Measurements from ENCODE around the gene BNC2.

Gene BNC2

GRCh38 chr9:16784002-16784401, 86.5 kb downstream of the BNC2 start:
- H3K27ac ChIP-seq (ENCODE audit: low read depth, low read length), result no peak overlapping the region; the same call in 1 of the 2 replicates

DNA sequence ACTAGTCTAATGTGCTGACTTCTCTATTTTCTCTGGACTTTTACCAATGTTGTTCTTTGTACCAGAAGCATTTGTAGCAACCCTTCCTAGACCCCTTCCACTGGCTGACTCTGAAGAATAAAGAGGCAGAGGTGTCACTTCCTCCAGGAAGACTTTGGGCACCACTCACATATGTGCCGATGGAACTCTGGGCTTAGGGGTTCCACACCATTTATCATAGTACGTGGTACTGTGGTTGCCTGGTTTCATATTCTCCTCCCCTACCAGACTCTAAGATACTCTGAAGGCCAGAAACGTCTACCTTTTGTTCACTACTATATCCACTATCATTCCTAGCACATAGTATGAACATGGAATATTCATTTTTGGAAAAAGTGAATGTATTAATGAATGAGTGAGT, 88.0 kb downstream of the BNC2 start:
- H3K9ac ChIP-seq (ENCODE audit: low read length), result no peak overlapping the region
- H3K9me3 ChIP-seq (ENCODE audit: control insufficient read depth, insufficient read depth, low read depth, low read length), result no peaks in the 10 kb centered on the region
- H3K27me3 ChIP-seq (ENCODE audit: control insufficient read depth, insufficient read depth, low read length), result no peaks in the 10 kb centered on the region
- H3K4me3 ChIP-seq (ENCODE audit: low read depth, low read length), result no peak overlapping the region
- no peaks in the 10 kb centered on the region for H3K36me3 ChIP-seq (ENCODE audit: control insufficient read depth, insufficient read depth, low read length)
- no peak overlapping the region for H3K27ac ChIP-seq (ENCODE audit: low read depth, low read length)
- H3K4me1 ChIP-seq (ENCODE audit: control insufficient read depth, insufficient read depth, low read length), result no peaks in the 10 kb centered on the region; the same call in 1 of the 2 replicates

More at GRCh38 chr9:16784002-16784401, 86.5 kb downstream of the BNC2 start:
- no peaks in the 10 kb centered on the region for H3K36me3 ChIP-seq (ENCODE audit: control insufficient read depth, insufficient read depth, low read length)
- no peaks in the 10 kb centered on the region; the same call in 1 of the 2 replicates for H3K4me1 ChIP-seq (ENCODE audit: control insufficient read depth, insufficient read depth, low read length)
- H3K27me3 ChIP-seq (ENCODE audit: control insufficient read depth, insufficient read depth, low read length), result no peaks in the 10 kb centered on the region
- no peaks in the 10 kb centered on the region for H3K9me3 ChIP-seq (ENCODE audit: control insufficient read depth, insufficient read depth, low read depth, low read length)
- H3K9ac ChIP-seq (ENCODE audit: low read length), result no peak overlapping the region
- no peak overlapping the region for H3K4me3 ChIP-seq (ENCODE audit: low read depth, low read length)

GRCh38 chr9:16775330-16775729, 95.1 kb downstream of the BNC2 start:
- Histone ChIP-seq H3K9ac (ENCODE audit: low read length) (no peak overlapping the region), H3K27ac (ENCODE audit: low read depth, low read length) (no peak overlapping the region), H3K4me3 (ENCODE audit: low read depth, low read length) (no peak overlapping the region), H3K4me1 (ENCODE audit: control insufficient read depth, insufficient read depth, low read length) (peaks cover 7% of the 10 kb centered on the region; the same call in 1 of the 2 replicates), H3K9me3 (ENCODE audit: control insufficient read depth, insufficient read depth, low read depth, low read length) (no peaks in the 10 kb centered on the region), H3K36me3 (ENCODE audit: control insufficient read depth, insufficient read depth, low read length) (no peaks in the 10 kb centered on the region), H3K27me3 (ENCODE audit: control insufficient read depth, insufficient read depth, low read length) (no peaks in the 10 kb centered on the region)

- no peaks in the 10 kb centered on the region for H3K27me3 ChIP-seq (ENCODE audit: control insufficient read depth, insufficient read depth, low read length)
- H3K4me1 ChIP-seq (ENCODE audit: control insufficient read depth, insufficient read depth, low read length), result peaks cover 21% of the 10 kb centered on the region
- H3K36me3 ChIP-seq (ENCODE audit: control insufficient read depth, insufficient read depth, low read length), result no peaks in the 10 kb centered on the region
- H3K27ac ChIP-seq (ENCODE audit: low read depth, low read length), result no peak overlapping the region
- no peak overlapping the region for H3K9ac ChIP-seq (ENCODE audit: low read length)
- no peak overlapping the region for H3K4me3 ChIP-seq (ENCODE audit: low read depth, low read length)
- no peaks in the 10 kb centered on the region for H3K9me3 ChIP-seq (ENCODE audit: control insufficient read depth, insufficient read depth, low read depth, low read length)
Observed at GRCh38 chr9:16773617-16774016, 96.9 kb downstream of the BNC2 start.

DNA sequence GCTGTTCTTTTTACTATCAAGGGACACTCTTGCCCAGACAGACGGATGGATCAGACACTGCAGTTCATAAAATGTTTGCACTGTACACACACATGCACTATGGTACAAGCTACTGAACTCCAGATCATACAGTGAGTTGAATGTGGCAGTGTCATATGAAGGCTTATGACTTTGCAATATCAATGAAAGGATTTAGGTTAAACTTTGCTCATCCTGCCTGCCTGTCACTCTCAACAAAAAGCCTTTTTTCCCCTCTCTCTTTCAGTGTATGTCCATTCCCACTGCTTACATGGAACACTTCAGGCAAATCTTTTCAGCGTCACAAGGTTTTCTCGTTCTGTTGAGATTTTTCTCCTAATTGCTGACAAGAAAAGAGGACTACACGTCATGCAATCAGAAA, 97.4 kb downstream of the BNC2 start:
- H3K27me3 ChIP-seq (ENCODE audit: control insufficient read depth, insufficient read depth, low read length), result no peaks in the 10 kb centered on the region
- no peaks in the 10 kb centered on the region for H3K36me3 ChIP-seq (ENCODE audit: control insufficient read depth, insufficient read depth, low read length)
- H3K9ac ChIP-seq (ENCODE audit: low read length), result no peak overlapping the region
- no peak overlapping the region for H3K27ac ChIP-seq (ENCODE audit: low read depth, low read length)
- H3K4me1 ChIP-seq (ENCODE audit: control insufficient read depth, insufficient read depth, low read length), result peaks cover 26% of the 10 kb centered on the region
- no peaks in the 10 kb centered on the region for H3K9me3 ChIP-seq (ENCODE audit: control insufficient read depth, insufficient read depth, low read depth, low read length)
- H3K4me3 ChIP-seq (ENCODE audit: low read depth, low read length), result no peak overlapping the region

DNA sequence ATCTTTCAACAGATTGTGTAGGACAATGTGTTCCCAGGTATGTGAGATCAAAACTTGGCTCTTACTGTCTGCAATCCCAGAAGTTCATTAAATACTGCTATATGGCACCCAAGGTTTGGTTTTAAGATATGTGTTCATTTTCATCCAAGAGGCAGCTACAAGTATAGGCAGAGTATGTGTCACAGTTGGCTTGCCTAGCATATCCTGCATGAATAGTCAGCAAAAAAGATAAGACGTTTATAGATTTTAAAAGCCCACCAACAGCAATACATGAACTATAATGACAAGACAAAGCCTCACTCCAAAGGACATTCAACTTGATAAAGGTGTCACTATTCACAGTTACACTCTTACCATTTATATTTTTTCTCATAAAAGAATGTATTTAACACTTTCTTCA, 99.1 kb downstream of the BNC2 start:
- Histone ChIP-seq H3K4me3 (ENCODE audit: low read depth, low read length) (no peak overlapping the region), H3K9ac (ENCODE audit: low read length) (no peak overlapping the region), H3K27ac (ENCODE audit: low read depth, low read length) (no peak overlapping the region), H3K27me3 (ENCODE audit: control insufficient read depth, insufficient read depth, low read length) (no peaks in the 10 kb centered on the region), H3K36me3 (ENCODE audit: control insufficient read depth, insufficient read depth, low read length) (no peaks in the 10 kb centered on the region), H3K9me3 (ENCODE audit: control insufficient read depth, insufficient read depth, low read depth, low read length) (no peaks in the 10 kb centered on the region), H3K4me1 (ENCODE audit: control insufficient read depth, insufficient read depth, low read length) (peaks cover 26% of the 10 kb centered on the region)

DNA sequence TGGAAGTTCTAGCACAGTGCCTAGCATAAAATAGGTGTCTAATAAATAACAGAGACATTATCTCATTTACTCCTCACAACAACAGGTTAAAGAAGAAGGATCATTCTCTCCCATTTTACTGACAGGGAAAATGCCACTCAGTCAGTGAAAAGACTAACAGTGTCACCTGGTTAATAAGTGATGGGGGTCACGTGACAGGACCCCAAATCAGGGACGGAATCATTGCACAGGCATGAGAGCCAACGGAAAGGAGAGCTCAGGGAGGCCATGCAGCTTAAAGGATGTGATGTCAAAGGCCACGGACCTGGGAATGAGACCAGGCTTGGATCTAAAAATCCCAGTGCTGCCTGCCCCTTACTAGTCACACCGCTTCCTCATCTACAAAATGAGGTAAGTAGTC, 101.2 kb downstream of the BNC2 start:
- Histone ChIP-seq H3K27ac (ENCODE audit: low read depth, low read length) (no peak overlapping the region; the same call in 1 of the 2 replicates), H3K9me3 (ENCODE audit: control insufficient read depth, insufficient read depth, low read depth, low read length) (no peaks in the 10 kb centered on the region), H3K4me1 (ENCODE audit: control insufficient read depth, insufficient read depth, low read length) (peaks cover 26% of the 10 kb centered on the region), H3K27me3 (ENCODE audit: control insufficient read depth, insufficient read depth, low read length) (no peaks in the 10 kb centered on the region), H3K36me3 (ENCODE audit: control insufficient read depth, insufficient read depth, low read length) (no peaks in the 10 kb centered on the region), H3K9ac (ENCODE audit: low read length) (no peak overlapping the region), H3K4me3 (ENCODE audit: low read depth, low read length) (no peak overlapping the region)

DNA sequence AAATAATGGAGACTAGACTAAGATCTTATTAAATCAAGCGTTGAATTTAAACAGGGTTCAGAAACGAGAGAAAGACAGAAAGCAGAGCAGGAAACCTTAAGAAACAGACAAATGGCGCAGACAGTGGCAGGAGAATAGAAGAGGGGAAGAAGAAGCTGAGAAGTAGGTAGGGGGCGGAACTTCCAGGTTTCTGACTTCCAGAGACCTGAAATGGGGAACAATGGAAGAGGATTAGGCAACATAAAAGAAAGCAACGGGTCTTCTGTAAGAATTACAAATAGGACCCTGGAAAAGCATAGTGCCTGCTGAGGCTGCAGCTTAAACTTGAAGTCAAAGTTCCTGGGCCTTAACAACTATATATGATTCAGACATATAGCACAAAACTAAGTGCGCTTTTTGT, 101.7 kb downstream of the BNC2 start:
- Histone ChIP-seq H3K27me3 (ENCODE audit: control insufficient read depth, insufficient read depth, low read length) (no peaks in the 10 kb centered on the region), H3K4me1 (ENCODE audit: control insufficient read depth, insufficient read depth, low read length) (peaks cover 26% of the 10 kb centered on the region), H3K27ac (ENCODE audit: low read depth, low read length) (no peak overlapping the region; the same call in 1 of the 2 replicates), H3K9ac (ENCODE audit: low read length) (no peak overlapping the region), H3K4me3 (ENCODE audit: low read depth, low read length) (no peak overlapping the region), H3K36me3 (ENCODE audit: control insufficient read depth, insufficient read depth, low read length) (no peaks in the 10 kb centered on the region), H3K9me3 (ENCODE audit: control insufficient read depth, insufficient read depth, low read depth, low read length) (no peaks in the 10 kb centered on the region)

DNA sequence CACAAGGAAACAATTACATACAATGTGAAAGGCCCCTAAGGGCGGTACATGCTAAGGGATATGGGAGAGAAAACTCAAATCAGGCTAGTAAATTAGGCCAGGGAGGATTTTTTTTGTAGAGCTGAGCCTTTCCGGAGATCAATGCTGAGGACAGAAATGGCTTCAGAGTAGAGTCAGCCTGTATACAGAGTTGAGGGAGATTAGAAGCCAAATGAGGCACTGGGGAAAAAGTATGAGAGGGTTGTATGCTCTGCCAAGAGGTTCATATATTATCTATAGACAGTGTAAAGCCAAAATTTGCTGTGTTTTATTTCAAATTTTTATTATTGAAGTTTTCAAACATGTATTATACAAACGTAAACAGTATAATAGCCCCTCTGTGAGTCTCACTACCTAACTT, 103.1 kb downstream of the BNC2 start:
- Histone ChIP-seq H3K27ac (ENCODE audit: low read depth, low read length) (no peak overlapping the region), H3K9me3 (ENCODE audit: control insufficient read depth, insufficient read depth, low read depth, low read length) (no peaks in the 10 kb centered on the region)

GRCh38 chr9:16763946-16764345, 106.5 kb downstream of the BNC2 start:
- Histone ChIP-seq H3K4me1 (ENCODE audit: control insufficient read depth, insufficient read depth, low read length) (peaks cover 7% of the 10 kb centered on the region), H3K27me3 (ENCODE audit: control insufficient read depth, insufficient read depth, low read length) (no peaks in the 10 kb centered on the region), H3K36me3 (ENCODE audit: control insufficient read depth, insufficient read depth, low read length) (no peaks in the 10 kb centered on the region), H3K4me3 (ENCODE audit: low read depth, low read length) (no peak overlapping the region), H3K27ac (ENCODE audit: low read depth, low read length) (no peak overlapping the region), H3K9me3 (ENCODE audit: control insufficient read depth, insufficient read depth, low read depth, low read length) (no peaks in the 10 kb centered on the region), H3K9ac (ENCODE audit: low read length) (no peak overlapping the region)

More for the DNA sequence above, 103.1 kb downstream of the BNC2 start:
- Histone ChIP-seq H3K27me3 (ENCODE audit: control insufficient read depth, insufficient read depth, low read length) (no peaks in the 10 kb centered on the region), H3K4me3 (ENCODE audit: low read depth, low read length) (no peak overlapping the region), H3K4me1 (ENCODE audit: control insufficient read depth, insufficient read depth, low read length) (peaks cover 23% of the 10 kb centered on the region), H3K36me3 (ENCODE audit: control insufficient read depth, insufficient read depth, low read length) (no peaks in the 10 kb centered on the region), H3K9ac (ENCODE audit: low read length) (no peak overlapping the region)

GRCh38 chr9:16755467-16756160, 114.9 kb downstream of the BNC2 start:
- no peak overlapping the region for H3K4me3 ChIP-seq (ENCODE audit: low read depth, low read length)
- H3K27ac ChIP-seq (ENCODE audit: low read depth, low read length), result no peak overlapping the region
- H3K36me3 ChIP-seq (ENCODE audit: control insufficient read depth, insufficient read depth, low read length), result no peaks in the 10 kb centered on the region

More at GRCh38 chr9:16755467-16756160, 114.9 kb downstream of the BNC2 start:
- Histone ChIP-seq H3K9ac (ENCODE audit: low read length) (no peak overlapping the region), H3K9me3 (ENCODE audit: control insufficient read depth, insufficient read depth, low read depth, low read length) (no peaks in the 10 kb centered on the region), H3K4me1 (ENCODE audit: control insufficient read depth, insufficient read depth, low read length) (peaks cover 4% of the 10 kb centered on the region; the same call in 1 of the 2 replicates), H3K27me3 (ENCODE audit: control insufficient read depth, insufficient read depth, low read length) (no peaks in the 10 kb centered on the region)
